GM18508 (cell line): ENCODE measurements around the gene ZFR2.
"Not testable (repeated sequence)": the region's sequence is repeated elsewhere in the genome, so short reads cannot be mapped to it uniquely, and the experiment has no call there.

Experiments used
- ATAC-seq: cut with Tn5 transposase; IDR thresholded peaks from one replicate; pipeline ENCODE4 v1.9.1; 2021; ENCODE audit warnings: moderate number of reproducible peaks; ENCODE audit not compliant: insufficient read depth, unreplicated experiment

ZFR2 gene

GRCh38 chr19:3868770-3869456 is at the start of gene ZFR2:
TSS of gene ZFR2 (minus strand) at chr19:3869038. CDS start at chr19:3869017, 21 bp downstream.
- ATAC-seq, result no peak

- ATAC-seq, result no peak
Observed at GRCh38 chr19:3916033-3916432, 47.2 kb upstream of the ZFR2 start.

- ATAC-seq, result no peak
Observed at GRCh38 chr19:3914199-3914598, 45.4 kb upstream of the ZFR2 start.

GRCh38 chr19:3910105-3910504 is 41.3 kb upstream of the ZFR2 start:
- ATAC-seq, result no peak

GRCh38 chr19:3908266-3909054 is 39.6 kb upstream of the ZFR2 start:
- ATAC-seq, result no peak

GRCh38 chr19:3907626-3908265 is 38.9 kb upstream of the ZFR2 start:
- no peak for ATAC-seq

- ATAC-seq, result no peak
Observed at GRCh38 chr19:3904233-3904632, 35.4 kb upstream of the ZFR2 start.

GRCh38 chr19:3902317-3902973 is 33.6 kb upstream of the ZFR2 start:
- ATAC-seq, result no peak

GRCh38 chr19:3899531-3900294 is 30.9 kb upstream of the ZFR2 start:
- ATAC-seq, result no peak

- ATAC-seq, result no peak
Observed at GRCh38 chr19:3898426-3898825, 29.6 kb upstream of the ZFR2 start.

GRCh38 chr19:3897936-3898335 is 29.1 kb upstream of the ZFR2 start:
- no peak for ATAC-seq

- no peak for ATAC-seq
Observed at GRCh38 chr19:3895788-3896187, 26.9 kb upstream of the ZFR2 start.

- not testable (repeated sequence) for ATAC-seq
Observed at GRCh38 chr19:3894959-3895358, 26.1 kb upstream of the ZFR2 start.

GRCh38 chr19:3893509-3894179 is 24.8 kb upstream of the ZFR2 start:
- no peak for ATAC-seq

GRCh38 chr19:3890591-3890990 is 21.8 kb upstream of the ZFR2 start:
- ATAC-seq, result no peak

GRCh38 chr19:3882041-3882384 is 13.2 kb upstream of the ZFR2 start:
- ATAC-seq, result no peak

- no peak for ATAC-seq
Observed at GRCh38 chr19:3881272-3882040, 12.6 kb upstream of the ZFR2 start.

- no peak for ATAC-seq
Observed at GRCh38 chr19:3880471-3881271, 11.8 kb upstream of the ZFR2 start, which contains the start of gene ATCAY. TSS of gene ATCAY (plus strand) at chr19:3880685. CDS start at chr19:3885768, 5,083 bp downstream.
